Naive B cell (primary cell): Measurements from ENCODE around the gene SLC39A8. TPM values are rescaled to one million over a fixed set of nuclear protein-coding genes. Genes with fewer than 3 reads are reported as not detected.

Experiments used
- ATAC-seq, 2 donors: fragments of 150-1000 bp; cut with Tn5 transposase; 2 replicates each; pipeline ENCODE4 v1.10.0; 2021; ENCODE audit warnings: low read depth in 2 of 2, mild to moderate bottlenecking in 2 of 2, moderate library complexity in 2 of 2
- DNase-seq: peaks from one replicate; pipeline ENCODE4 v3.0.0; 2022
- H3K27ac Mint-ChIP-seq, 6 donors: one replicate each; pipeline ENCODE4 v1.8.0; 2020 to 2022; ENCODE audit warnings: mild to moderate bottlenecking in 6 of 6, mixed read lengths in 6 of 6, moderate library complexity in 5 of 6, inconsistent platforms in 2 of 6
- H3K27me3 Mint-ChIP-seq, 3 donors: one replicate each; pipeline ENCODE4 v1.8.0; 2021 to 2022; ENCODE audit warnings: mixed read lengths in 3 of 3, mild to moderate bottlenecking in 1 of 3
- H3K36me3 Mint-ChIP-seq, 2 donors: one replicate each; pipeline ENCODE4 v1.8.0; 2020 to 2022; ENCODE audit warnings: mixed read lengths in 2 of 2, inconsistent platforms in 1 of 2, mild to moderate bottlenecking in 1 of 2
- H3K4me1 Mint-ChIP-seq, 3 donors: one replicate each; pipeline ENCODE4 v1.8.0; 2020 to 2022; ENCODE audit warnings: mixed read lengths in 3 of 3, inconsistent platforms in 1 of 3, mild to moderate bottlenecking in 1 of 3, moderate library complexity in 1 of 3
- H3K4me3 Mint-ChIP-seq, 8 donors: one replicate each; pipeline ENCODE4 v1.8.0; 2020 to 2022; ENCODE audit warnings: mild to moderate bottlenecking in 8 of 8, mixed read lengths in 8 of 8, moderate library complexity in 8 of 8, inconsistent platforms in 2 of 8
- H3K9me3 Mint-ChIP-seq, 7 donors: one replicate each; pipeline ENCODE4 v1.8.0; 2020 to 2022; ENCODE audit warnings: mixed read lengths in 7 of 7, mild to moderate bottlenecking in 5 of 7, inconsistent platforms in 2 of 7, moderate library complexity in 1 of 7
- polyA plus RNA-seq, 6 donors: library from polyadenylated mRNA; unstranded; fragments of 300-500 nt; fragmentation: Illumina TruSeq; gene quantifications; one replicate each; pipeline ENCODE4 v1.2.3, GENCODE V29; 2021; ENCODE audit warnings: low read depth in 6 of 6

The SLC39A8 gene
- polyA plus RNA-seq, 6 donors from 2014 or later: 17.2 to 37.3 (median 20.0) TPM

DNA sequence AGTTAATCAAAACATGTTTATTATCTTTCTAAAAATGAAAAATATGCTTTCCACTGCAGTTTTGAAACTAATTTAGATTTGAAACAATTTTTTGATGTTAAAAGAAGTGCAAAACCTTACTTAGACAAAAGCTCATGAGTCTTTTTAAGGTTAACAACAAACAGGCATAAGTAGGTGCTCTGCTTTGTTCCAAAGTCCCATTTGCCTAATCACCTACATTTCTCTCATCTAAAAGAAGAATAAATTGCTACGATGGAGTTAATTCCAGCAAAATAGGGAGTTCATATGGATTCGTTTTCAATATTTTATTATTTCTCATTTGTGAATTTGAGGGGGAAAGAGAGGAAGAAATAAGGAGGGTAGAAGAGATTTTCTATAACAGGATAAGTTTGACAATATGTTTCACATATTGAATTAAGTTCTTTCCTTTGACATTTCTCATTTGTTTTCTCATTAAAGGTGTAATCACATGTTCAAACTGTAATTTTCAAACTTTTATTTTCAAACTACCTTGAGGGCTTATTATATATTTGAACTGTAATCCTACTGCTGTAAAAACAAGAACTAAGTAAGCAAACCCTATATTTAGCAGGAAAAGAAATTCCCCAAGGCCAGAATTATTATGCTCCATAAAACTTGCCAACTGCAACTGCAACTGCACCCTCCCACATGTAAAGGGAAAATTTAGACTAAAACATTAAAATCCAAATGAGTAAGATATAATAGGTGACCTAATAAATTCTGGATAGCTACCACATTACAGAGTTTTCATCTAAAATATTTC is 9.6 kb upstream of the SLC39A8 start:
- H3K4me1 Mint-ChIP-seq: peaks cover 0 to 9% (median 6%) of the 10 kb centered on the region in 3 donors
- ATAC-seq (no peak), DNase-seq (no peak)
- no peaks in the 10 kb centered on the region for H3K27me3 Mint-ChIP-seq
- no peaks in the 10 kb centered on the region for H3K36me3 Mint-ChIP-seq
- no peak overlapping the region for H3K4me3 Mint-ChIP-seq
- H3K9me3 Mint-ChIP-seq: no peaks in the 10 kb centered on the region
- no peak overlapping the region for H3K27ac Mint-ChIP-seq

- no peaks in the 10 kb centered on the region for H3K9me3 Mint-ChIP-seq
- H3K4me3 Mint-ChIP-seq: no peak overlapping the region
- DNase-seq (no peak), ATAC-seq (no peak)
- H3K4me1 Mint-ChIP-seq: peaks cover 0 to 6% (median 5%) of the 10 kb centered on the region in 3 donors
- no peaks in the 10 kb centered on the region for H3K27me3 Mint-ChIP-seq
- peak overlapping the region in 1 of 6 donors; percentile 85 for H3K27ac Mint-ChIP-seq
- H3K36me3 Mint-ChIP-seq: no peaks in the 10 kb centered on the region
These were observed 7.5 kb upstream of the SLC39A8 start for GRCh38 chr4:102352781-102353180.

- Mint-ChIP-seq H3K27ac (no peak overlapping the region), H3K4me1 (peaks cover 4 to 9% (median 8%) of the 10 kb centered on the region in 3 donors), H3K4me3 (no peak overlapping the region), H3K27me3 (no peaks in the 10 kb centered on the region), H3K9me3 (no peaks in the 10 kb centered on the region), H3K36me3 (no peaks in the 10 kb centered on the region)
- DNase-seq (no peak), ATAC-seq (no peak)
These were observed 5.4 kb upstream of the SLC39A8 start for GRCh38 chr4:102350634-102351033.

DNA sequence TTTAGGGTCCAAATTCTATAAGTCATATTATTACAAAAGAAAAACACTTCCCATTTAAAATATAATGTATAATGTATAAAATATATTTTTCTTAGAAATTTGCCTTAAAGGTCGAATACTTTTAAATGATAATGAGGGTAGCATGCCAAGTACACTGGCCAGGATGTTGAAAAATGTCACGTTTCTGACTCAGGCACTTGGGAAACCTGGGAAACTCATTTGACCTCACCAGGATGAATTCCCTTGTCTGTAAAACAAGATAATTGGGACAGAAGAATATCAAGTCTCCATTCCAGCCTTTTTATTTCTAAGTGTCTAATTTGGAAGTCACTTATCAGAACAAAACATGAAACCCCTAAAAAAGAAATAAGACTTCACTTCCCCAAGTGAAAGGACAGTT is 3.4 kb upstream of the SLC39A8 start:
- Mint-ChIP-seq H3K36me3 (no peaks in the 10 kb centered on the region), H3K27me3 (no peaks in the 10 kb centered on the region), H3K9me3 (no peaks in the 10 kb centered on the region), H3K4me3 (no peak overlapping the region), H3K27ac (peak overlapping the region in 1 of 6 donors; percentile 53), H3K4me1 (peaks cover 10 to 16% (median 14%) of the 10 kb centered on the region in 3 donors)
- ATAC-seq: no peak
- DNase-seq: no peak

DNA sequence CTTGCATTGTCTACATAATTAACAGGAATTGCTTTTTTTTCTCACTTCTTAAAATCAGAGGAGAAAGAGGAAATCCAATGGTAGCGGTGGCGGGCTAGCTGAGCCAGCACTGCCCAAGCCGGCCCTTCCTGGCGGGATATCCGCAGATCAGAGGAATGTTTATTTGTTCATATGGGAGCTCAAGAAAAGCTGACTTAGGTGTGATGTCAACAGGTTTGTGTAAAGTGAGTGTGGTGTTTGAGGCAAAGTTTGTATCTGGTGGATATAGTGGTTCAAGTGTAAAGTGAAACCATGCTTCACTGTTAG is 466 bp upstream of the SLC39A8 start:
- Mint-ChIP-seq H3K27ac (peak overlapping the region; percentile 33 to 97 (median 96)), H3K27me3 (no peaks in the 10 kb centered on the region), H3K9me3 (no peaks in the 10 kb centered on the region), H3K36me3 (no peaks in the 10 kb centered on the region), H3K4me1 (peaks cover 14 to 33% (median 18%) of the 10 kb centered on the region in 3 donors), H3K4me3 (peak overlapping the region; percentile 84 to 100 (median 94))
- ATAC-seq (no peak), DNase-seq (no peak)

DNA sequence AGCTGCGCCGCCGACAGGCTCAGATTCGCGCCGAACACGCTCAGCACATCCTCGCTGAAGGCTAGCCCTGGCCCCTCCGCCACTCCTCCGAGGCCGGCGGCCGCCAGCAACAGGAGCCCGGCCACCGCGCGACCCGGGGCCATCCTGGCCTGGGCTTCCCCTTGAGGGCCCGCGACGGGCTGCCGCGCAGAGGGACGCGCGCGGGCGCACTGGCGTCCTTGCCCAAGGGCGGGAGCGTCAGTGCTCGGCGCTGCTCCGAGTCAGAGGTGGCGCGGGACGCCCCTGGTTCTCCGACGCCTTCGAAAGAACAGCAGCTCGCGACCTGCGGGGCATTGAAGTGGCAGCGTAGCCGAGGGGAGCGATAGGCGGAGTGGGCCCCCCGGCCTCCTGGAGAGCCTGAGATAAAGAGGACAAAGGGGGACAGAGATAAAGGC is 745 bp downstream of the SLC39A8 start:
- ATAC-seq: peak; percentile 62 to 66
- H3K4me1 Mint-ChIP-seq: peaks cover 21 to 36% (median 22%) of the 10 kb centered on the region in 3 donors

DNA sequence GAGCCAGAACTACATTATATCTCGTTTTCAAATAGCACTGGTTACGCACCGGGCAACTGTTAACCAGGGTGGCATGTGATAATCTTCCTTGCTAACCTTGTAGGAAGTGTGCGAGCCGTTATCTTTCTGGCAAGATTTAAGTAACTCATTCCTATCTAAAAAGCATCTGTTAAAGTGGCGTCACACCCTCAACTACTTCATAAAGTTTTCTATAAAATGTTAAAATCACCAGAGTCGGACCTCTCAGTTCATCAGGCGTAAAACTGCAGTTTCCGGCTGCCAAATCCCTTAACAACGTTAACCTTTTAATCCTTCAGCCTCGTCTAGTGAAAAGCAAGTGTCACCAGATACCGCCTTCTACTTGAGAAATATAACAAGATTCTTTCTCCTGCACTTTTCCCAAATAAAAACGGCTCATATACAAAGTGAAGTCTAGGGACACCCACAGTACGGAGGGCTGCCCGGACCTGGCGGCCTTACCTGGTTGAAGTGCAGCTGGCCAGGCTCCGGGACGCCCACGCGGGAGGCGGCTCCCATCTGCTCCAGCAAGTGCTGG is 1.2 kb downstream of the SLC39A8 start:
- peak overlapping the region; percentile 65 to 97 (median 94) for H3K27ac Mint-ChIP-seq
- no peaks in the 10 kb centered on the region for H3K36me3 Mint-ChIP-seq
- H3K9me3 Mint-ChIP-seq: no peaks in the 10 kb centered on the region
- H3K27me3 Mint-ChIP-seq: no peaks in the 10 kb centered on the region
- no peak for DNase-seq
- H3K4me1 Mint-ChIP-seq: peaks cover 21 to 36% (median 27%) of the 10 kb centered on the region in 3 donors
- ATAC-seq: no peak
- peak overlapping the region; percentile 84 to 100 (median 94) for H3K4me3 Mint-ChIP-seq

More for the DNA sequence above, 745 bp downstream of the SLC39A8 start:
- Mint-ChIP-seq H3K36me3 (no peaks in the 10 kb centered on the region), H3K4me3 (peak overlapping the region; percentile 84 to 100 (median 94)), H3K27me3 (no peaks in the 10 kb centered on the region), H3K9me3 (no peaks in the 10 kb centered on the region), H3K27ac (peak overlapping the region; percentile 91 to 97 (median 96))
- peak; percentile 78 for DNase-seq

DNA sequence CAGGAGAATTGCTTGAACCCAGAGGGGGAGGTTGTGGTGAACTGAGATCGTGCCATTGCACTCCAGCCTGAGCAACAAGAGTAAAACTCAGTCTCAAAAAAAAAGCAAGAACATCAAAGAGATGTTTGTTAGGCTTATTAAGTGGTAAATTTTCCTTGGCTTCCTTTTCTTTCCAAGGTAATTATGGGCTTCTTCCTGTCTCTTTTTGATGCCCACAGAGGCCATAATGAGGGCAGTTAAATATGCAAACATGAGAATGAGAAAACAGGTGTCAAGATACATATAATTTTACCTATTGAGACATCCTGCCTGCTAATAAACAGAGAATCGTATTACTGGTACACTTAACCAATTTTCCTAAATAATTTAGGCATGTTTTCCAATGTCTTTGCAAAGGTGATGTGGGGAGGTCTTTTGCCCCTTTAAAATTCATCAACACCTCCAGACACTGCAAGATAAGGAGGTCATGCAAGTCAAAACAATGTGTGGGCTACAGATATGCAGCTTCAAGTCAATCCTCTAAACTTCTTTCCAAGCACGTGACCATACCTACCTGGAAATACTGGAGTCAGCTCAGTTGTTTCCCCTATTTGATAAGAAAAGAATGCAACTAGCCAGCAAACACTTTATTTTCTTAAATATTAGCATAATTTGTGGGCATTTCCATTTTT is 2.7 kb downstream of the SLC39A8 start:
- ATAC-seq (no peak), DNase-seq (no peak)
- Mint-ChIP-seq H3K36me3 (peaks cover 0 to under 1% of the 10 kb centered on the region in 2 donors), H3K27me3 (no peaks in the 10 kb centered on the region), H3K4me1 (peaks cover 21 to 36% (median 27%) of the 10 kb centered on the region in 3 donors), H3K27ac (peak overlapping the region in 1 of 6 donors; percentile 5), H3K4me3 (peak overlapping the region in 3 of 8 donors; percentile 37 to 94 (median 51)), H3K9me3 (no peaks in the 10 kb centered on the region)

DNA sequence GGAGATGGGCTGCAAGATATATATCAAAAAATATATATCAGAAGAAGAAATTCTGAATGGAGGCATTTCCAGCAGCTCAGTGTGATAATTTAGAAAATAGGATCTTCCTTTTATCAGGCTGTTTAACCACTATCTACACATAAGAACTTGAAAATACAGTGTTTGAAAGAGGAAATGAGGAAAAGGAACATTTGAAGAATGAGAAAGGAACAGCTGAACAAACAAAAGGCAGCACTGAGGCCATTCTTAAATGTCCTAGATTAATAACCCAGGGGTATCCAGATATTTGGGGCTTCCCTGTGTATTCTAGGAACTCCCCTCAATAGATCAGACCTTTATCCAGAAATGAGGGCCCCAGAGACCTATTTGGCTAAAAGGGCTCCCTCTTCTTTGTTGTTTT is 4.1 kb downstream of the SLC39A8 start:
- ATAC-seq (no peak), DNase-seq (no peak)
- H3K36me3 Mint-ChIP-seq: peaks cover 0 to 4% of the 10 kb centered on the region in 2 donors
- H3K4me1 Mint-ChIP-seq: peaks cover 21 to 33% (median 24%) of the 10 kb centered on the region in 3 donors
- no peaks in the 10 kb centered on the region for H3K27me3 Mint-ChIP-seq
- H3K27ac Mint-ChIP-seq: no peak overlapping the region
- H3K4me3 Mint-ChIP-seq: peak overlapping the region in 1 of 8 donors; percentile 94
- H3K9me3 Mint-ChIP-seq: no peaks in the 10 kb centered on the region

DNA sequence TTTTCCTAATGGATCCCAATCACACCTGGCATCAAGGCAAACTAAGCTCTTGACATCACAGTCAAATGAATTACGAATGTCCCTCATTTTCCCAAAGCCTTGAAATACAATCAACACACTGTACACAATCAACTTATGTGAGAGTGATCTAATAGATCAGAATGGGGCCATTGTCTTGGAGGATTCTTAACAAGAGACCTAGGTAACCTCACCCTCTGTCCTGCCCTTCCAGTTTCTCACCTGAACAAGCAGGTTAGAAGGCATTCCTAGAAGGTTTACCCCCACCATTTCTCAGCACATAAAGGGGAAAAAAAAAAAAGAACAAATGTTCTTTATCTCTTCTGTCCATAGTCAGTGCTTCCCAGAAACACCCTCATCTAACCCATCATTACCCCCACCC is 6.3 kb downstream of the SLC39A8 start:
- Mint-ChIP-seq H3K27ac (no peak overlapping the region), H3K9me3 (no peaks in the 10 kb centered on the region), H3K27me3 (no peaks in the 10 kb centered on the region), H3K4me1 (peaks cover 10 to 29% (median 26%) of the 10 kb centered on the region in 3 donors), H3K36me3 (peaks cover 0 to 4% of the 10 kb centered on the region in 2 donors), H3K4me3 (no peak overlapping the region)
- ATAC-seq (no peak), DNase-seq (no peak)

DNA sequence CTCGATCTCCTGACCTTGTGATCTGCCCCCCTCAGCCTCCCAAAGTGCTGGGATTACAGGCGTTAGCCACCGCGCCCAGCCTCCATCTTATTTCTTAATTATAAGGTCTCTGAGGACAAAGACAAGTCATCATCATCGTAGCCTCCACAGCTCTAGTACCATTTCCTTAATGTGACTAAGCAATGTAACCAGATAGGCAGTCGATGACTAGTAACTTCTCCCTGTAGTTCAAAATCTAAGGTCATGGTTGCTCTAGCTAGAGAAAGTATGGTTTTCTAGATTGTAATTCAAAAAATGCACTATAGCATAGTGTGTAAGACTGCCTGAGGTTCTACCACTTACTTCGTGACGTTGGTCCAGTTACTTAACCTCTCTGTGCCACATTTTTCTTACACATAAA is 6.9 kb downstream of the SLC39A8 start:
- ATAC-seq (no peak), DNase-seq (no peak)
- Mint-ChIP-seq H3K36me3 (peaks cover 0 to 4% of the 10 kb centered on the region in 2 donors), H3K9me3 (no peaks in the 10 kb centered on the region), H3K4me1 (peaks cover 12 to 32% (median 31%) of the 10 kb centered on the region in 3 donors), H3K27ac (no peak overlapping the region), H3K27me3 (no peaks in the 10 kb centered on the region), H3K4me3 (no peak overlapping the region)

DNA sequence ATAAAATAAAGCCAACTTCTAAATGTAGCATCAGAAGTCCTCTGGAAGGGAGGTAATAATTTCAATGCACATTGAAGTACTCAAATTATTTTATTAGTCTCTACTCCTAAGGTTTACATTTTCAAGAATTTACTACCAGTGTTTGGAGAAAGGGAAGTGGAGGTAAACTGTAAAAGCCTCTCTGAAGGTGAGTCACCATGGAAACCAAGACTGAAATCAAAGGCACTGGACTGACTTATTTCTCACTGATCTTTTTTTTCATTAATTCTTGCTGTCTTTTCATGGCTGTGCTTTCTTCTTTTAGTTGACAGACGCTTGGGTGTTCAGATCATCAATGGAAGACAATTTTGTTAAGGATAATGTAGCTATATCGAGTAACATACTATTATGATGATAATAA is 9.7 kb downstream of the SLC39A8 start:
- peak overlapping the region in 1 of 6 donors; percentile 62 for H3K27ac Mint-ChIP-seq
- no peak for DNase-seq
- ATAC-seq: no peak

DNA sequence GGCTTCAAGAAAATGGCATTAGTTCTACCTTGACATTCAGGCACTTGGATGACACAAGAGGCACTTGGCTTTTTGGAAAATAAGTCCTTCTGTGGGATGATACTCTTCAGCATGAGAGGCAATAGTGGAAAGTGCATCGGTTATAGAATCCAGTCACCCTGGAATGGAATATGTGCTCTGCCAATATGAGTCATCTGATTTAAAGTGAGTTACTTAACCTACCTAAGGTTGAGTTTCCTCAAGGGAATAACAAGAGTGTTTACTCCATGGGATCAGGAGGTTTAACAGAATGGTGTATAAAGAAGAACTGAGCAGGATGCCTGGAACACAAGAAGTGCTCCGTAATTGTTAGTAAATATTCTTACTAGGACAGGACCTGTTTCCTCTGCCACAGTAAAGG is 10.7 kb downstream of the SLC39A8 start:
- no peak for ATAC-seq
- peaks cover 0 to 4% of the 10 kb centered on the region in 2 donors for H3K36me3 Mint-ChIP-seq
- H3K27ac Mint-ChIP-seq: peak overlapping the region in 1 of 6 donors; percentile 21
- H3K4me1 Mint-ChIP-seq: peaks cover 12 to 44% (median 21%) of the 10 kb centered on the region in 3 donors
- peak overlapping the region in 1 of 8 donors; percentile 30 for H3K4me3 Mint-ChIP-seq
- DNase-seq: no peak
- H3K27me3 Mint-ChIP-seq: no peaks in the 10 kb centered on the region
- H3K9me3 Mint-ChIP-seq: no peaks in the 10 kb centered on the region

More for the DNA sequence above, 9.7 kb downstream of the SLC39A8 start:
- H3K27me3 Mint-ChIP-seq: no peaks in the 10 kb centered on the region
- H3K4me1 Mint-ChIP-seq: peaks cover 9 to 41% (median 18%) of the 10 kb centered on the region in 3 donors
- H3K4me3 Mint-ChIP-seq: no peak overlapping the region
- no peaks in the 10 kb centered on the region for H3K9me3 Mint-ChIP-seq
- peaks cover 0 to 4% of the 10 kb centered on the region in 2 donors for H3K36me3 Mint-ChIP-seq
